GM03348 (cell line): ENCODE results near the gene PLXND1.
"Not testable (repeated sequence)": the region's sequence is repeated elsewhere in the genome, so short reads cannot be mapped to it uniquely, and the experiment has no call there.

Experiments
- DNase-seq: peaks from one replicate; pipeline ENCODE4 v3.0.0; 2012; ENCODE audit warnings: low spot score

Gene PLXND1

DNA sequence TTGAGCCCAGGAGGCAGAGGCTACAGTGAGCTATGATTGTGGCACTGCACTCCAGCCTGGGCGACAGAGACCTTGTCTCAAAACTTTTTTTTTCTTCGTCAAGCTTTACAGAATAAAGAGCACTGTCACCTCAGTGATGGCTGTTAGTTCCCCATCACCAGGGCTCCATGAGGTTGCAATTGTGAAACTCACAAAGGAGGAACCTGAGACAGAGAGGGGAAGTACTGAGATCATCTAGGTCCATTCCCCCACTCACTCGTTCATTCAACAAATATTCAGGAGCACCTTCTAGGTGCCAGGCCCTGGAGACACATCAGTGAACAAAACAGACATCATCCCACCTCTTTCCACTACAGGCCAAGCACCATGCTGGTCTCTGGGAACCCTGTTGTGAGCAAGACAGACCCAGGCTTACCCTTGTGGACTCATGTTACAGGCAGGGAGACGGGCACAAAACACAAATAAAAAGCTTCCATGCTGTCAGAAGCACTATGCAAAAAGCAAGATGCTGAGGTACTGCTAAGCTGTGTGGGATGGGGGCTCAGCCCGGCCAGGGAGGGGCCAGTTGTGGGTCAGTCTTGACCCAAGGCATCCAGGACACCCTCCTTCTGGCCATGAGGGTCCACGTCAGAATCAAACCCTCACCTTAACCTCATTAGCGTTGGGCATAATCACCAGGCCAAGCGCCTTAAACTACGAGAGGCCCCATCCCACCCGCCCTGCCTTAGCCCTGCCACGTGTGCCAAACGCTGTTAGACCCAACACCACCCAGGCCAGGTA is 80.2 kb downstream of the PLXND1 start:
- no peak for DNase-seq

DNA sequence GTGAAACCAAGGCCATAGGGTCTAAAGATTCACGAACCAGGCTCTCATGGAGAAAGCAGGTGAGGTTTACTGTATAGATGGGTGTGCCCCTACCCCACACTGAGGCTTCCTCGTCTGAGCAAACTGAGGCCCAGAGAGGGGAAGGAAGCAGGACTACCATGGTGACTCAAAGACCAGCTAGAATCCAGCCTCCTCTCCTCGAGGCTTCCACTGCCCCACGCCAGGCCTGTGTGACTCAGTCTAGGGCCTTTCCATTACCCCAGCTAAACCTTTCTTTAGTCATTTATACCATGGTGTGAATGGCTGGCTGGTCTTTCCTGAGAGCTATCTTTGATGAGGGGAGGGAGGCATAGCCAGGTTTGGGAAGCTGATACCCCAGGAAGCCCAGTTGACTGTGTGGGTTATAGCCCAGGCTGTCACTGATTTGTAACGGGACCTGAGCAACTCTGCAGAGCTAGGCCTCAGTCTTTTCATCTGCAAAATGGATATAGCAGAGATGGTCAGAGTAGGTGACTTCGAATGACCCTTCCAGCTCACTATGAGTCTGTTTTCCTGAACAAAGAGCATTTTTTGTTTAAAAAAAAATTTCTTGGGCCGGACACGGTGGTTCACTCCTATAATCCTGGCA is 81.0 kb downstream of the PLXND1 start:
- peak; percentile 62 for DNase-seq

DNA sequence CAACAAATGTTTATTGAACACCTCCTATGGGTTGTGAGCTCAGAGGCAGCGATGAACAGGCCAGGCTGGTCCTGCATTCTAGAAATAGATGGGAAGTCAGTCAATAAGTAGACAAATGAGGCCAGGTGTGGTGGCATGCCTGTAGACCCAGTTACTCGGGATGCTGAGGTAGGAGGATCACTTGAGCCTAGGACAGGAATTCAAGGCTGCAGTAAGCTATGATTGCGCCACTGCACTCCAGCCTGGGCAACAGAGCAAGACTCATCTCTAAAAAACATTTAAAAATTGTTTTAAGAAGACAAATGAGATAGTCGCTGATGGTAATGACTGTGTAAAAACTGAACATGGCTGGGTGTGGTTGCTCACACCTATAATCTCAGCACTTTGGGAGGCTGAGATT is 82.4 kb downstream of the PLXND1 start:
- DNase-seq: no peak

- DNase-seq: no peak
Observed at GRCh38 chr3:129522953-129523352, 83.5 kb downstream of the PLXND1 start.

GRCh38 chr3:129521611-129522010 is 84.9 kb downstream of the PLXND1 start:
- DNase-seq: no peak

DNA sequence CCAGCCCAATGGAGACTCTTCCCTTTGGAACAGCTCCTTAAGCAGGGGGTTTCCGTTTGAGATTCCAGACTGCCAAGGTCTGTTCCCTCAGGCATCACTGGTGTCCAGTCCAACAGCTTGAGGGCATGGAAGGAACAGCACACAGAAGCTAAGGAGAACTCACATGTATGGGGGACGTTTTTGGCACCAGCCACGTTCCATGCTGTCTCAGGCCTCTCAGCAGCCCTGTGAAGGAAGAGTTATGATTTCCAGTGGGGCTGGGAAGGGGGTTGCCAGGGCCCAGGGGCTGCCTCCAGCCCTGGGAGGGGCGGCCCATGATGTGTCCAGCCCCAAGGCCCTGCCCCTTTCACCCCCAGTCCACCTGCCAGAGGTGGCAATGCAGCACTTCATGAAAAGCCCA is 85.5 kb downstream of the PLXND1 start:
- DNase-seq: no peak

DNA sequence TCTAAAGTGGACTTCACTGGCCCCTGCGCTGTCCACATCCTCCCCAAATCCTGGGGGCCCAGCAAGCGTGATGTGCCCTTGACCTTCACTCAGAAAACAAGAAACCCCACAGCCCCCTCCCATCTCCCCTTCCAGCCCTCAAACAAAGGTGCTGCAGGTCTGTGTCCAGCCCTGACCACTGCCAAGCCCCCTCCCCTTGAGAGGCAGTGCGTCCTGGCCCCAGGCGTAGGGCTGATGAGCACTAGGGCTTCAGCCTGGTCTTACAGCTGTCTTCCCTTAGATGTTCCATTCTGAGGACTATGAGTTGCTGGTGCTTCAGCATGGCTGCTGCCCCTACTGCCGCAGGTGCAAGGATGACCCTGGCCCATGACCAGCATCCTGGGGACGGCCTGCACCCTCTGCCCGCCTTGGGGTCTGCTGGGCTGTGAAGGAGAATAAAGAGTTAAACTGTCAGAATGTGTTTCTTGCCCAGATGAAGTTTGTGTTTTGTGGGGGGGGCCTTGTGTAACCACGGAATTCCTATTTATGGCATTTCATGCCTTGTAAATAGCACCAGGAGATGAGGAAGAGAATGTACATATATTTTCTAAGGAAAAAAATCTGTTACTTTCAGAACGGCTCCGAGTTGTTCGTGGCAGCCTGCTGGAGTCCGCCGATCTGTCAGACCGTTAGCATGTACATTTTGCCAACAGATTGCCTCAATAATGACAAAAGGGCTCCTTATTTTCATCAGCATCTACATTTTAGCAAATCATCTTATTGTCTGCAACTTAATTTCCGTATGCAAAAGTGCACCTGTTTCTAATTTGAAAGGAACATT is 86.4 kb downstream of the PLXND1 start:
- no peak for DNase-seq

DNA sequence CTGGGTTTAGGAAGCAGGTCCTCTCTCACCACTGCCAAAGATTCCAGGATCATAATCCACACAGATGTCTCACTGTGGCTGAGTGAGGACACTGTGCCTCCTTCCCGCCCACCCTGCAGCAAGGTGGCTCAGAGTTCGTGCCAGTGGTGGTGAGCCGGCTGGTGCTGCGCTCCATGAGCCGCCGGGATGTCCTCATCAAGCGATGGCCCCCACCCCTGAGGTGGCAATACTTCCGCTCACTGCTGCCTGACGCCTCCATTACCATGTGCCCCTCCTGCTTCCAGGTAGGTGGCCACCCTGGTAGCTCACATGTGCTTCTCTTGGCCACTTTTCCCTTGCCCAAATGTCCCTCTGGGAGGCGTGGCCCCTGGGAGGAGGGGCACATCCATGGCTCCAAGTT is 87.0 kb downstream of the PLXND1 start:
- no peak for DNase-seq

- no peak for DNase-seq
Observed at GRCh38 chr3:129518581-129518980, 87.9 kb downstream of the PLXND1 start.

- DNase-seq: no peak
Observed at GRCh38 chr3:129518038-129518561, 88.4 kb downstream of the PLXND1 start.

DNA sequence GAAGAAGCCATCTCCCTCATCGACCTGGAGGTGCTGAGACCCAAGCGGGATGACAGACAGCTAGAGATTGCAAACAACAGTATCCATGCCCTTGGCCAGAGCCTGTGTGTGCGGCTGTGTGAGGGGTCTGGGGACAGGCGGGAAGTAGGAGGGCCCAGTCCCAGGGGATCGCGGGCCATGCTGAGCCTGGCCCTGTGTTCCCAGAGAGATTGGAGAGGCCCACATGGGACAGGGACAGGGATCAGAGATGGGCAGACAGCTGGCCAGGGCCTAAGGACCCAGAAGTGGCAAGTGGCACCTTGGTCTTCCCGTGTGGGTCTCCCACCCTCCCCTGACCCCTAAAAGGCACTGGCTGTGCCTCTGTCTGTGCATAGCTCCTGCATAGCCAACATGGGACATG is 89.0 kb downstream of the PLXND1 start:
- DNase-seq: no peak

GRCh38 chr3:129515821-129516432 is 90.5 kb downstream of the PLXND1 start:
- DNase-seq: not testable (repeated sequence)

DNA sequence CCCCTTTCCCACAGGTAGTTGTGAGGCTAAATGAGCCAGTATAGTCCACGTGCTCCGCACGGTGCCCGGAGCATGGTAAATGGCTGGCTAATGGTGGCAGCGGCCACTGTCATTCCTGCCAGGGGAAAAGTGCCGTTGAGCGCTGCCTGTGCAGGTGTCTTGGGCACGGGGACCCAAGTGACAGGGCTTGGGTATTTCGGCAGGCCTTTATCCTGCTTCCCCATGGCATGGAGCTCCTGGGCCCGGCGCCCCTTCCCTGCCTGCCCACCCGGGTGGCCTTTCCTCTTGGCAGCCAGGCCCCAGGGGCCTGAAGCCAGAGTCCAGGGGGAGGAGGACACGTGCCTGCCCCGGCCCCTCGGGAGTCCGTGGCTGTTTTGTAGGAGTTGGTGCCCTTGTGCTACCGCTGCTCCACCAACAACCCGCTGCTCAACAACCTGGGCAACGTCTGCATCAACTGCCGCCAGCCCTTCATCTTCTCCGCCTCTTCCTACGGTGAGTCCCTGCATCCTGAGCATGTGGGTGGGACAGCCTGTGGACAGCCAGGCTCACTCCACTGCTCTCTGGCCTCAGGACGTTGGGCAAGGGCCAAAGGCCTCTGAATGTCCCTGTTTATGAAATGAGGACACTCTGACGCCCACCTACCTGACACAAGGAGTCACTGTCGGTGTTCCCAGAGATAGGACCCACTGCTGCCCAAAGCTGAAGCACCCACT is 91.2 kb downstream of the PLXND1 start:
- DNase-seq: not testable (repeated sequence)

DNA sequence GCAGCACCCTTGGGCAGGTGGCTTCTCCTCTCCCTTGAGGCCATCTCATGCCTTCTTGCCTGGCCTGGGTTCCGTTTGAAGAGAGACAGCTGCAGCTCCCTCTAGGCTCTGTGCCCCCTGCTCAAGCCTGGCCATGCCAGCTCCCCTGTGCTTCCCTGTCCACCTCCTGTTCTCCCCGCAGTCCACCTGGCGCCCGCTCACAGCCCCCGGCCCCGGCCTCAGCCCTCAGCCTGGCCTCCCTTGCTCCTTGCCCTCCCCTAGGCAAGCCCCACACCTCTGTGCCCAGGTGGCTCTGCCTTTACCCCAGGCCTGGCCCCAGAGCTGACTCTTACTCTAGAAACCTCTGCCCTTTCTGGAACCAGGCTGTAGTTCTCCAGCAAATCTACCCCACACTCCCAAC is 91.9 kb downstream of the PLXND1 start:
- no peak for DNase-seq

- no peak for DNase-seq
Observed at GRCh38 chr3:129514110-129514509, 92.4 kb downstream of the PLXND1 start.

GRCh38 chr3:129513705-129514104 is 92.8 kb downstream of the PLXND1 start:
- no peak for DNase-seq

GRCh38 chr3:129512595-129512994 is 93.9 kb downstream of the PLXND1 start:
- DNase-seq: no peak

DNA sequence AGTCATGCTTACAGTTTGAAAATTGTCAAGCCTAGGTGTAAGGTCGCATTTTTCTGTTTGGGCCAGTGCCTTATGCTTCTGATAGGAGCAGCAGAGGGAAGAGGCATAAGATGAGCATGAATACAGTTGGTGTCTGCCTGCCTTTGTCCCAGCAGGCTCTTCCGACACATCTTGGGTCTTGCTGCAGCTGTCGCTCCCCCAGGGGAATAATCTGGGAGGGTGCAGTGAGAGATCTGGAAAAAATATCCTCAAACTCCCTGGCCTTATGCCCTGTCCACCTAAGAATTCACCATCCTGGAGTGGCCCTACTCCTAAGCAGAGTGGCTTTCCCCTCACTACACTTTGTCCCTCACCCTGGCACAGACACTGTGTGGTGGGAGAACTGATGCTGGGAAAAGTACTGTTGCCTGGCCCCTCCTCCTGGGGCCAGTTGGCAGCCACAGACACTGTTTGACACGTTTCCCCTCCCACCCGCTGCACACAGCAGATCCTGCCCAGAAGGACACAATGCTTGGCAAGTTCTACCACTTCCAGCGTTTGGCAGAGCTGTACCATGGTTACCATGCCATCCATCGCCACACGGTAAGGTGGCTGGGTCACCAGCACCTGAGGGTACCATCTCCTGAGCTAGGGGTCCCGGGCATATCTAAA is 99.2 kb downstream of the PLXND1 start:
- no peak for DNase-seq

DNA sequence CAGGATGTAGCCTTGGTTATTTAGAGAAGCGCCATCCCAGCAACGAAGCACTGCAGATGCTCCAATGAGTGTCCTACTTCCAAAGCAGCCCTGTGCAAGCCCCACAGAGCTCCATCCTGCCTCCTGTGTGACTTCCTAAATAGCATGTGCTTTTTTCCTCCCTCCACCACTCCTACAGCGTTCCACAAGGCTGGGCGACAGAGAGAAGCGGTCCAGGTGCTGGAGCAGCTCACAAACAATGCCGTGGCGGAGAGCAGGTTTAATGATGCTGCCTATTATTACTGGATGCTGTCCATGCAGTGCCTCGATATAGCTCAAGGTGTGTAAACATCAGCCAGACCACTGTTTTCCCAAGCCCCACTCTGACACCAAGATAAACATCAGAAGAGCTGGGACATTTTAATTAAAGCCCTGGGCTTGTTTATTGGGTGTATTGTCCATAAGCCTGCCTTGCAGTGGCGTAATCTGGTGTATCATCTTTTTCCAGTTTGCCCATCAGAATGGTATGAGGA is 100.2 kb downstream of the PLXND1 start:
- DNase-seq: no peak

DNA sequence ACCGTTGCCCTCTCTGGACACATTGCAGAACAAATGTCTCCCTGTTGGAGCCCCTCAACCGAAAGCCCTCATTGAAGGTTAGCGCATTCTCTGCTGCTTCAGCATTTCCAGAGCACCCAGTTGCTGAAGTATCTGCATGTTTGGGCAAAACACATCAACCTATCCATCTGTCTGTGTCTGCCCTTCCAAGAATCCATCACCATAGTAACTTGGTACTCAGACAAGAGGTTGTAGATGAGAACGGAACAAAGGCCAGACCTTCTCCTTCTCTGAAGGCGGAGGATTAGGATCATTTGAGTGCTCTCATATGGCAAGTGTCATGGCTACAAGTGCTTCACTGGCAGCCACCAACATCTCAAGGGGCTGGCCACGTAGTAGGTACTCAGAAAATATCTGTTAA is 101.1 kb downstream of the PLXND1 start:
- no peak for DNase-seq
